ENCODE data around the gene TMEM250.

TMEM250 gene

GRCh38 chr9:136127313-136127712 is 8.6 kb upstream of the TMEM250 start:
- no peak for DNase-seq (ENCODE audit: insufficient read length)
- FAIRE-seq: no peak
- no peak for TF ChIP-seq POLR2A (IDR thresholded peaks at IDR 0.05; ENCODE audit: low read depth, low read length)
- no peak for TF ChIP-seq POLR2AphosphoS5 (IDR thresholded peaks at IDR 0.05; ENCODE audit: low read depth, low read length)
- TF ChIP-seq TAF1 (IDR thresholded peaks at IDR 0.05; ENCODE audit: borderline replicate concordance, low read depth, low read length): no peak

- DNase-seq (ENCODE audit: insufficient read length) (no peak), FAIRE-seq (no peak)
- TF ChIP-seq POLR2AphosphoS5 (IDR thresholded peaks at IDR 0.05; ENCODE audit: low read depth, low read length): no peak
These were observed 6.5 kb upstream of the TMEM250 start for GRCh38 chr9:136124976-136125692.

GRCh38 chr9:136122425-136123383 is 4.0 kb upstream of the TMEM250 start:
- TF ChIP-seq TAF1 (IDR thresholded peaks at IDR 0.05; ENCODE audit: borderline replicate concordance, low read depth, low read length) (no peak), POLR2AphosphoS5 (IDR thresholded peaks at IDR 0.05; ENCODE audit: low read depth, low read length) (no peak), POLR2A (IDR thresholded peaks at IDR 0.05; ENCODE audit: low read depth, low read length) (no peak)
- DNase-seq (ENCODE audit: insufficient read length) (peak; percentile 85), FAIRE-seq (peak; percentile 87)

- DNase-seq (ENCODE audit: insufficient read length) (no peak), FAIRE-seq (no peak)
- TF ChIP-seq TAF1 (IDR thresholded peaks at IDR 0.05; ENCODE audit: borderline replicate concordance, low read depth, low read length) (no peak), POLR2A (IDR thresholded peaks at IDR 0.05; ENCODE audit: low read depth, low read length) (no peak), POLR2AphosphoS5 (IDR thresholded peaks at IDR 0.05; ENCODE audit: low read depth, low read length) (no peak)
These were observed 3.1 kb upstream of the TMEM250 start for GRCh38 chr9:136121801-136122200.

- no peak for TF ChIP-seq POLR2A (IDR thresholded peaks at IDR 0.05; ENCODE audit: low read depth, low read length)
- no peak for TF ChIP-seq TAF1 (IDR thresholded peaks at IDR 0.05; ENCODE audit: borderline replicate concordance, low read depth, low read length)
- TF ChIP-seq POLR2AphosphoS5 (IDR thresholded peaks at IDR 0.05; ENCODE audit: low read depth, low read length): no peak
- DNase-seq (ENCODE audit: insufficient read length) (no peak), FAIRE-seq (no peak)
These were observed 1.8 kb upstream of the TMEM250 start for GRCh38 chr9:136120438-136120844.

- DNase-seq (ENCODE audit: insufficient read length) (no peak), FAIRE-seq (no peak)
- no peak for TF ChIP-seq POLR2AphosphoS5 (IDR thresholded peaks at IDR 0.05; ENCODE audit: low read depth, low read length)
- no peak for TF ChIP-seq POLR2A (IDR thresholded peaks at IDR 0.05; ENCODE audit: low read depth, low read length)
- no peak for TF ChIP-seq TAF1 (IDR thresholded peaks at IDR 0.05; ENCODE audit: borderline replicate concordance, low read depth, low read length)
These were observed 1.3 kb upstream of the TMEM250 start for GRCh38 chr9:136119883-136120393.

- peak; percentile 53 for FAIRE-seq
- TF ChIP-seq POLR2A (IDR thresholded peaks at IDR 0.05; ENCODE audit: low read depth, low read length) (no peak; the same call in 1 of the 2 replicates), POLR2AphosphoS5 (IDR thresholded peaks at IDR 0.05; ENCODE audit: low read depth, low read length) (no peak), TAF1 (IDR thresholded peaks at IDR 0.05; ENCODE audit: borderline replicate concordance, low read depth, low read length) (peak; percentile 48; the same call in 1 of the 2 replicates)
- no peak for DNase-seq (ENCODE audit: insufficient read length)
These were observed 597 bp upstream of the TMEM250 start for GRCh38 chr9:136119061-136119882.

- DNase-seq (ENCODE audit: insufficient read length) (no peak), FAIRE-seq (no peak)
- TF ChIP-seq TAF1 (IDR thresholded peaks at IDR 0.05; ENCODE audit: borderline replicate concordance, low read depth, low read length) (no peak), POLR2AphosphoS5 (IDR thresholded peaks at IDR 0.05; ENCODE audit: low read depth, low read length) (no peak), POLR2A (IDR thresholded peaks at IDR 0.05; ENCODE audit: low read depth, low read length) (peak; percentile 8; the same call in 1 of the 2 replicates)
These were observed 757 bp downstream of the TMEM250 start for GRCh38 chr9:136117916-136118319.

- FAIRE-seq: peak; percentile 87
- TF ChIP-seq POLR2A (IDR thresholded peaks at IDR 0.05; ENCODE audit: low read depth, low read length) (peak; percentile 57; the same call in 1 of the 2 replicates), POLR2AphosphoS5 (IDR thresholded peaks at IDR 0.05; ENCODE audit: low read depth, low read length) (no peak)
- no peak for DNase-seq (ENCODE audit: insufficient read length)
These were observed 1.3 kb downstream of the TMEM250 start for GRCh38 chr9:136117291-136117915.

GRCh38 chr9:136116360-136117098 is 2.1 kb downstream of the TMEM250 start:
- FAIRE-seq (no peak), DNase-seq (ENCODE audit: insufficient read length) (no peak)
- TF ChIP-seq TAF1 (IDR thresholded peaks at IDR 0.05; ENCODE audit: borderline replicate concordance, low read depth, low read length): no peak
- TF ChIP-seq POLR2A (IDR thresholded peaks at IDR 0.05; ENCODE audit: low read depth, low read length): no peak
- TF ChIP-seq POLR2AphosphoS5 (IDR thresholded peaks at IDR 0.05; ENCODE audit: low read depth, low read length): no peak

Measured in GM12892 (cell line).